SK-N-SH treated with all-trans-retinoic acid at 6 μM for 48 hours (cell line): Measurements from ENCODE around the gene BRICD5.

Source experiments
- ATAC-seq: fragments of 200-7000 bp; cut with Tn5 transposase; 3 replicates; pipeline ENCODE4 v1.9.1; 2020; ENCODE audit warnings: mild to moderate bottlenecking, moderate library complexity
- ARNTL ChIP-seq: fragments of 450-650 bp; formaldehyde crosslinking; IDR thresholded peaks from 2 replicates; pipeline ENCODE4 v1.5.0; 2020; ENCODE audit warnings: low read depth, mild to moderate bottlenecking, moderate library complexity, borderline replicate concordance
- BACH2 ChIP-seq: fragments of 250-450 bp; sonication (Bioruptor Pico); IDR thresholded peaks from 2 replicates; pipeline ENCODE4 v1.9.0; 2021; ENCODE audit warnings: mild to moderate bottlenecking, borderline replicate concordance
- CREB5 ChIP-seq: fragments of 250-450 bp; sonication (Bioruptor Pico); IDR thresholded peaks from 2 replicates; pipeline ENCODE4 v1.5.1; 2020; ENCODE audit warnings: low read depth, mild to moderate bottlenecking, moderate library complexity
- CSDC2 ChIP-seq: fragments of 250-450 bp; sonication (Bioruptor Pico); IDR thresholded peaks from 2 replicates; pipeline ENCODE4 v1.5.0; 2020; ENCODE audit warnings: mild to moderate bottlenecking, moderate library complexity
- CSRNP3 ChIP-seq: fragments of 250-450 bp; sonication (Bioruptor Pico); IDR thresholded peaks from 2 replicates; pipeline ENCODE4 v1.5.1; 2021; ENCODE audit warnings: mild to moderate bottlenecking, moderate library complexity
- ESRRG ChIP-seq: fragments of 250-450 bp; sonication (Bioruptor Pico); IDR thresholded peaks from 2 replicates; pipeline ENCODE4 v1.6.1; 2021; ENCODE audit warnings: mild to moderate bottlenecking
- GLIS3 ChIP-seq: fragments of 250-450 bp; sonication (Bioruptor Pico); IDR thresholded peaks from 2 replicates; pipeline ENCODE4 v1.5.0; 2020; ENCODE audit warnings: mild to moderate bottlenecking, moderate library complexity
- OSR1 ChIP-seq: fragments of 250-450 bp; sonication (Bioruptor Pico); IDR thresholded peaks from 2 replicates; pipeline ENCODE4 v1.8.0; 2022; ENCODE audit warnings: moderate library complexity, mild to moderate bottlenecking, inconsistent platforms
- PATZ1 ChIP-seq: fragments of 250-450 bp; sonication (Bioruptor Pico); IDR thresholded peaks from 2 replicates; pipeline ENCODE4 v1.8.0; 2020; ENCODE audit warnings: mild to moderate bottlenecking, moderate library complexity, borderline replicate concordance
- POU6F1 ChIP-seq: fragments of 250-450 bp; sonication (Bioruptor Pico); IDR thresholded peaks from 2 replicates; pipeline ENCODE4 v1.8.0; 2021; ENCODE audit warnings: low read depth, mild to moderate bottlenecking, moderate library complexity, borderline replicate concordance
- PPARA ChIP-seq: fragments of 250-450 bp; sonication (Bioruptor Pico); IDR thresholded peaks from 2 replicates; pipeline ENCODE4 v1.5.0; 2020; ENCODE audit warnings: mild to moderate bottlenecking, borderline replicate concordance
- RARB ChIP-seq: fragments of 250-450 bp; sonication (Bioruptor Pico); IDR thresholded peaks from 2 replicates; pipeline ENCODE4 v1.8.0; 2021; ENCODE audit warnings: mild to moderate bottlenecking, moderate library complexity
- SNAI2 ChIP-seq: fragments of 250-450 bp; sonication (Bioruptor Pico); IDR thresholded peaks from 2 replicates; pipeline ENCODE4 v1.5.0; 2020; ENCODE audit warnings: mild to moderate bottlenecking, moderate library complexity
- TOX ChIP-seq: fragments of 250-450 bp; sonication (Bioruptor Pico); IDR thresholded peaks from 2 replicates; pipeline ENCODE4 v1.8.0; 2021; ENCODE audit warnings: mild to moderate bottlenecking, moderate library complexity, borderline replicate concordance
- TSHZ2 ChIP-seq: fragments of 250-450 bp; sonication (Bioruptor Pico); IDR thresholded peaks from 2 replicates; pipeline ENCODE4 v1.5.0; 2020; ENCODE audit warnings: mild to moderate bottlenecking, moderate library complexity
- ZC3H10 ChIP-seq: fragments of 250-450 bp; sonication (Bioruptor Pico); IDR thresholded peaks from 2 replicates; pipeline ENCODE4 v1.5.1; 2021; ENCODE audit warnings: mild to moderate bottlenecking, moderate library complexity
- ZFP3 ChIP-seq: fragments of 250-450 bp; sonication (Bioruptor Pico); IDR thresholded peaks from 2 replicates; pipeline ENCODE4 v1.5.0; 2020; ENCODE audit warnings: mild to moderate bottlenecking, moderate library complexity
- ZFP30 ChIP-seq: fragments of 450-650 bp; formaldehyde crosslinking; IDR thresholded peaks from 2 replicates; pipeline ENCODE4 v1.5.0; 2022; ENCODE audit warnings: mild to moderate bottlenecking, moderate library complexity
- ZNF565 ChIP-seq: fragments of 450-650 bp; formaldehyde crosslinking; conservative IDR thresholded peaks from 2 replicates; pipeline ENCODE4 v1.5.0; 2020; ENCODE audit warnings: low read depth, mild to moderate bottlenecking, moderate library complexity
- ZNF70 ChIP-seq: fragments of 450-650 bp; formaldehyde crosslinking; IDR thresholded peaks from 2 replicates; pipeline ENCODE4 v1.5.0; 2020; ENCODE audit warnings: mild to moderate bottlenecking, moderate library complexity
- ZNF8 ChIP-seq: fragments of 450-650 bp; formaldehyde crosslinking; IDR thresholded peaks from 2 replicates; pipeline ENCODE4 v1.5.0; 2020; ENCODE audit warnings: mild to moderate bottlenecking, moderate library complexity

Gene BRICD5

GRCh38 chr16:2184346-2184745 lies 26.3 kb downstream of the BRICD5 start (continued):
- no peak for TF ChIP-seq CREB5 (CRISPR knock-in tag)
- no peak for TF ChIP-seq CSRNP3
- no peak for TF ChIP-seq TOX
- TF ChIP-seq ZNF8 (CRISPR knock-in tag), result no peak
- TF ChIP-seq SNAI2, result no peak
- TF ChIP-seq RARB (CRISPR knock-in tag), result no peak
- TF ChIP-seq ZFP30 (CRISPR knock-in tag), result no peak
- TF ChIP-seq OSR1 (CRISPR knock-in tag), result no peak
- TF ChIP-seq ZC3H10 (CRISPR knock-in tag), result no peak
- TF ChIP-seq CSDC2 (CRISPR knock-in tag), result no peak
- TF ChIP-seq, all 23 proteins: peak for 0

GRCh38 chr16:2183671-2184070 lies 27.0 kb downstream of the BRICD5 start:
- TF ChIP-seq ZFP3 (CRISPR knock-in tag) (no peak), RARB (CRISPR knock-in tag) (no peak), TSHZ2 (no peak), GLIS3 (CRISPR knock-in tag) (no peak), PATZ1 (CRISPR knock-in tag) (no peak), POU6F1 (no peak), CREB5 (CRISPR knock-in tag) (no peak)
- ATAC-seq, result no peak

- ATAC-seq, result no peak
- no peak for TF ChIP-seq ZNF565
- TF ChIP-seq ZNF70 (CRISPR knock-in tag), result no peak
- no peak for TF ChIP-seq CSDC2 (CRISPR knock-in tag)
- TF ChIP-seq TOX, result no peak
- no peak for TF ChIP-seq GLIS3 (CRISPR knock-in tag)
- TF ChIP-seq ARNTL (CRISPR knock-in tag), result no peak
- no peak for TF ChIP-seq CSRNP3
- no peak for TF ChIP-seq ESRRG
- TF ChIP-seq POU6F1, result no peak
- no peak for TF ChIP-seq CREB5 (CRISPR knock-in tag)
- no peak for TF ChIP-seq BACH2
- TF ChIP-seq PPARA (CRISPR knock-in tag), result no peak
- TF ChIP-seq ZC3H10 (CRISPR knock-in tag), result no peak
- TF ChIP-seq ZFP30 (CRISPR knock-in tag), result no peak
Observed at GRCh38 chr16:2181952-2182351, 28.7 kb downstream of the BRICD5 start.
